Cardiac fibroblast (primary cell): ENCODE results near the gene AP3S2.

Experiments
- DNase-seq, 2 donors: peaks; one replicate each; pipeline versions ENCODE4 v3.0.0 to v3.0.0-alpha.2; 2010; ENCODE audit warnings: low read depth in 2 of 2
- H3K4me3 ChIP-seq, 2 donors: replicated peaks in 1 of 2; 1 replicate in 1 of 2; 2 replicates in 1 of 2; pipeline ENCODE4 v1.5.1; 2011; ENCODE audit warnings: low read depth in 2 of 2, low read length in 2 of 2, mild to moderate bottlenecking in 2 of 2, moderate library complexity in 1 of 2
- CTCF ChIP-seq: IDR thresholded peaks from one replicate; pipeline ENCODE4 v1.5.1; 2011; ENCODE audit warnings: low read depth, mild to moderate bottlenecking, low read length, inconsistent platforms

Gene AP3S2

DNA sequence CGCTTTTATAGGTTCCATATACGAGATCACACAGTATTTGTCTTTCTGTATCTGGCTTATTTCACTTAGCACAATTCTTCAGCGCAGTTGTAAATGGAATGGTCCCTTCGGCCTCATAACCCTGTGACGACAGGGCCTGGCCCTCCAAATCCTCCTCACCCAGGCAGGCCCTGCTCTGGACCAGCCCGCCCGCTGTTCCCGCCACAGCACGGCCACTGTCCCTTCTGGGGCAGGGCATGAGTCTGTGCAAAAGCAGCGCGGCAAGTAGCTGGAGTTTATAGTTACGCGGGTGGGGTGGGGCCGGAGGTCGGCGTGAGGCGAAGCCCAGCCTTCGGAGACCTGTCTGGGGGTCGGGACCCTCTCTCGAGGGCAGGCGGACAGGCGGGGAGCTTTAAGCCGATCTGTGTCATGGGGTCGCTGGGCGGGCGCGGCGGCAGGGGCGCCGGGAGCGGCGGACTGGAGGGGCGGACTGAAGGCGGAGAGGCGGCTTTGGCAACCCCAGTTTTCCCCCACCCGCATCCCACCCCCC lies 18.4 kb upstream of the AP3S2 start:
- peak overlapping the region; percentile 64 to 72 for H3K4me3 ChIP-seq
- peak; percentile 18 to 29 for DNase-seq
- TF ChIP-seq CTCF, result no peak

GRCh38 chr15:89910891-89911626 lies 17.3 kb upstream of the AP3S2 start:
- no peak overlapping the region for H3K4me3 ChIP-seq
- no peak for DNase-seq

GRCh38 chr15:89909611-89910010 lies 15.8 kb upstream of the AP3S2 start:
- DNase-seq, result no peak
- no peak overlapping the region for H3K4me3 ChIP-seq
- TF ChIP-seq CTCF, result no peak

More at GRCh38 chr15:89910891-89911626, 17.3 kb upstream of the AP3S2 start:
- no peak for TF ChIP-seq CTCF

GRCh38 chr15:89908226-89908625 lies 14.4 kb upstream of the AP3S2 start:
- TF ChIP-seq CTCF, result no peak
- H3K4me3 ChIP-seq, result no peak overlapping the region
- DNase-seq, result no peak

- DNase-seq, result no peak
- no peak overlapping the region for H3K4me3 ChIP-seq
- TF ChIP-seq CTCF, result no peak
Observed at GRCh38 chr15:89907289-89907688, 13.5 kb upstream of the AP3S2 start.

GRCh38 chr15:89905846-89906378 lies 12.1 kb upstream of the AP3S2 start:
- TF ChIP-seq CTCF, result no peak
- no peak overlapping the region for H3K4me3 ChIP-seq
- no peak for DNase-seq
